HepG2 (cell line): ENCODE data around the gene RAB40C. TPM values are rescaled to one million over a fixed set of nuclear protein-coding genes. Genes with fewer than 3 reads are reported as not detected.

Experiments
- AHR ChIP-seq: IDR thresholded peaks from 2 replicates; pipeline ENCODE4 v1.6.1; 2018; ENCODE audit warnings: missing genetic modification reagents, missing compliant biosample characterization
- HMG20A ChIP-seq: IDR thresholded peaks from 2 replicates; pipeline ENCODE4 v1.6.1; 2016; ENCODE audit warnings: borderline replicate concordance
- JDP2 ChIP-seq: sonication (generic); formaldehyde crosslinking; IDR thresholded peaks from 2 replicates; pipeline ENCODE4 v1.8.1; 2022; ENCODE audit warnings: missing genetic modification reagents, borderline replicate concordance
- MAX ChIP-seq: IDR thresholded peaks from 2 replicates; pipeline ENCODE4 v1.6.1; 2012; ENCODE audit warnings: inconsistent platforms
- MEIS1 ChIP-seq: sonication (generic); formaldehyde crosslinking; IDR thresholded peaks from 2 replicates; pipeline ENCODE4 v1.9.0; 2021; ENCODE audit warnings: mild to moderate bottlenecking, missing genetic modification reagents, moderate library complexity, borderline replicate concordance
- NCOA1 ChIP-seq: sonication (generic); formaldehyde crosslinking; IDR thresholded peaks from 2 replicates; pipeline ENCODE4 v1.9.0; 2021; ENCODE audit warnings: missing genetic modification reagents
- NFKBIZ ChIP-seq: IDR thresholded peaks from 2 replicates; pipeline ENCODE4 v1.6.1; 2018; ENCODE audit warnings: missing genetic modification reagents, missing compliant biosample characterization
- SOX5 ChIP-seq: IDR thresholded peaks from 2 replicates; pipeline ENCODE4 v1.6.1; 2016; ENCODE audit warnings: borderline replicate concordance
- ZFP37 ChIP-seq: sonication (generic); formaldehyde crosslinking; IDR thresholded peaks from 2 replicates; pipeline ENCODE4 v1.4.0; 2020; ENCODE audit warnings: missing genetic modification reagents, borderline replicate concordance
- ZHX1 ChIP-seq: sonication (generic); formaldehyde crosslinking; IDR thresholded peaks from 2 replicates; pipeline ENCODE4 v1.8.1; 2022; ENCODE audit warnings: low read depth, mild to moderate bottlenecking, missing genetic modification reagents
- ZNF432 ChIP-seq: sonication (generic); formaldehyde crosslinking; IDR thresholded peaks from 2 replicates; pipeline ENCODE4 v1.5.0; 2020; ENCODE audit warnings: missing genetic modification reagents, mild to moderate bottlenecking, borderline replicate concordance
- polyA plus RNA-seq, 8 experiments: library from polyadenylated mRNA; depleted of rRNA in 3 of 8; stranded (reverse) in 7 of 8; unstranded in 1 of 8; fragments of >200 nt; fragmentation: Illumina TruSeq in 4 of 8; extraction: Trizol in 4 of 8; gene quantifications; 2 replicates each; pipeline versions ENCODE4 v1.2.1 to v1.2.3, GENCODE V29; 2011 to 2016; ENCODE audit warnings: low read depth in 4 of 8, missing spikeins in 1 of 8, mixed read lengths in 1 of 8; ENCODE audit not compliant: insufficient read depth in 1 of 8
- total RNA-seq, 5 experiments: library from RNA; depleted of rRNA; stranded (reverse); fragments of >200 nt; fragmentation: Illumina TruSeq; extraction: Trizol; gene quantifications; 2 replicates each; pipeline ENCODE4 v1.2.3, GENCODE V29; 2016; ENCODE audit warnings: low read depth in 1 of 5
- TF ChIP-seq, protein P1 (sequence below): sonication (generic); formaldehyde crosslinking; IDR thresholded peaks from 2 replicates; pipeline ENCODE4 v1.4.0; 2020; ENCODE audit warnings: missing genetic modification reagents, borderline replicate concordance
- TF ChIP-seq, protein P2 (sequence below), 2 experiments: fragments of 450-650 bp in 1 of 2; sonication (generic) in 1 of 2; formaldehyde crosslinking; IDR thresholded peaks; 2 replicates each; pipeline versions ENCODE4 v1.5.0 to v1.8.0; 2020 to 2022; ENCODE audit warnings: mild to moderate bottlenecking in 1 of 2, missing genetic modification reagents in 1 of 2
- TF ChIP-seq, protein P3 (sequence below): sonication (generic); formaldehyde crosslinking; IDR thresholded peaks from 2 replicates; pipeline ENCODE4 v1.5.1; 2020; ENCODE audit warnings: mild to moderate bottlenecking, missing genetic modification reagents, moderate library complexity
- TF ChIP-seq, protein P4 (sequence below): sonication (generic); formaldehyde crosslinking; IDR thresholded peaks from 2 replicates; pipeline ENCODE4 v1.4.0; 2020; ENCODE audit warnings: missing genetic modification reagents

The RAB40C gene
- total and polyA plus RNA-seq, 2 of the 13 experiments (the other 11 are each of a cell fraction or from before 2014, with no cell fraction given) = 7.7 to 11.5 TPM

GRCh38 chr16:642189-643049, 52.6 kb downstream of the RAB40C start (continued):
- TF ChIP-seq, protein P1, sequence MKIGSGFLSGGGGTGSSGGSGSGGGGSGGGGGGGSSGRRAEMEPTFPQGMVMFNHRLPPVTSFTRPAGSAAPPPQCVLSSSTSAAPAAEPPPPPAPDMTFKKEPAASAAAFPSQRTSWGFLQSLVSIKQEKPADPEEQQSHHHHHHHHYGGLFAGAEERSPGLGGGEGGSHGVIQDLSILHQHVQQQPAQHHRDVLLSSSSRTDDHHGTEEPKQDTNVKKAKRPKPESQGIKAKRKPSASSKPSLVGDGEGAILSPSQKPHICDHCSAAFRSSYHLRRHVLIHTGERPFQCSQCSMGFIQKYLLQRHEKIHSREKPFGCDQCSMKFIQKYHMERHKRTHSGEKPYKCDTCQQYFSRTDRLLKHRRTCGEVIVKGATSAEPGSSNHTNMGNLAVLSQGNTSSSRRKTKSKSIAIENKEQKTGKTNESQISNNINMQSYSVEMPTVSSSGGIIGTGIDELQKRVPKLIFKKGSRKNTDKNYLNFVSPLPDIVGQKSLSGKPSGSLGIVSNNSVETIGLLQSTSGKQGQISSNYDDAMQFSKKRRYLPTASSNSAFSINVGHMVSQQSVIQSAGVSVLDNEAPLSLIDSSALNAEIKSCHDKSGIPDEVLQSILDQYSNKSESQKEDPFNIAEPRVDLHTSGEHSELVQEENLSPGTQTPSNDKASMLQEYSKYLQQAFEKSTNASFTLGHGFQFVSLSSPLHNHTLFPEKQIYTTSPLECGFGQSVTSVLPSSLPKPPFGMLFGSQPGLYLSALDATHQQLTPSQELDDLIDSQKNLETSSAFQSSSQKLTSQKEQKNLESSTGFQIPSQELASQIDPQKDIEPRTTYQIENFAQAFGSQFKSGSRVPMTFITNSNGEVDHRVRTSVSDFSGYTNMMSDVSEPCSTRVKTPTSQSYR = peak; percentile 86; the same call in 1 of the 2 replicates
- TF ChIP-seq, protein P2, sequence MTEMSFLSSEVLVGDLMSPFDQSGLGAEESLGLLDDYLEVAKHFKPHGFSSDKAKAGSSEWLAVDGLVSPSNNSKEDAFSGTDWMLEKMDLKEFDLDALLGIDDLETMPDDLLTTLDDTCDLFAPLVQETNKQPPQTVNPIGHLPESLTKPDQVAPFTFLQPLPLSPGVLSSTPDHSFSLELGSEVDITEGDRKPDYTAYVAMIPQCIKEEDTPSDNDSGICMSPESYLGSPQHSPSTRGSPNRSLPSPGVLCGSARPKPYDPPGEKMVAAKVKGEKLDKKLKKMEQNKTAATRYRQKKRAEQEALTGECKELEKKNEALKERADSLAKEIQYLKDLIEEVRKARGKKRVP (CRISPR knock-in tag; IDR thresholded peaks at IDR 0.05) = no peak
- TF ChIP-seq, protein P3, sequence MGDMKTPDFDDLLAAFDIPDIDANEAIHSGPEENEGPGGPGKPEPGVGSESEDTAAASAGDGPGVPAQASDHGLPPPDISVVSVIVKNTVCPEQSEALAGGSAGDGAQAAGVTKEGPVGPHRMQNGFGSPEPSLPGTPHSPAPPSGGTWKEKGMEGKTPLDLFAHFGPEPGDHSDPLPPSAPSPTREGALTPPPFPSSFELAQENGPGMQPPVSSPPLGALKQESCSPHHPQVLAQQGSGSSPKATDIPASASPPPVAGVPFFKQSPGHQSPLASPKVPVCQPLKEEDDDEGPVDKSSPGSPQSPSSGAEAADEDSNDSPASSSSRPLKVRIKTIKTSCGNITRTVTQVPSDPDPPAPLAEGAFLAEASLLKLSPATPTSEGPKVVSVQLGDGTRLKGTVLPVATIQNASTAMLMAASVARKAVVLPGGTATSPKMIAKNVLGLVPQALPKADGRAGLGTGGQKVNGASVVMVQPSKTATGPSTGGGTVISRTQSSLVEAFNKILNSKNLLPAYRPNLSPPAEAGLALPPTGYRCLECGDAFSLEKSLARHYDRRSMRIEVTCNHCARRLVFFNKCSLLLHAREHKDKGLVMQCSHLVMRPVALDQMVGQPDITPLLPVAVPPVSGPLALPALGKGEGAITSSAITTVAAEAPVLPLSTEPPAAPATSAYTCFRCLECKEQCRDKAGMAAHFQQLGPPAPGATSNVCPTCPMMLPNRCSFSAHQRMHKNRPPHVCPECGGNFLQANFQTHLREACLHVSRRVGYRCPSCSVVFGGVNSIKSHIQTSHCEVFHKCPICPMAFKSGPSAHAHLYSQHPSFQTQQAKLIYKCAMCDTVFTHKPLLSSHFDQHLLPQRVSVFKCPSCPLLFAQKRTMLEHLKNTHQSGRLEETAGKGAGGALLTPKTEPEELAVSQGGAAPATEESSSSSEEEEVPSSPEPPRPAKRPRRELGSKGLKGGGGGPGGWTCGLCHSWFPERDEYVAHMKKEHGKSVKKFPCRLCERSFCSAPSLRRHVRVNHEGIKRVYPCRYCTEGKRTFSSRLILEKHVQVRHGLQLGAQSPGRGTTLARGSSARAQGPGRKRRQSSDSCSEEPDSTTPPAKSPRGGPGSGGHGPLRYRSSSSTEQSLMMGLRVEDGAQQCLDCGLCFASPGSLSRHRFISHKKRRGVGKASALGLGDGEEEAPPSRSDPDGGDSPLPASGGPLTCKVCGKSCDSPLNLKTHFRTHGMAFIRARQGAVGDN = peak; percentile 70
- no peak for TF ChIP-seq HMG20A (CRISPR knock-in tag)
- no peak for TF ChIP-seq AHR
- TF ChIP-seq MAX = peak; percentile 97
- no peak for TF ChIP-seq ZFP37 (CRISPR knock-in tag)
- no peak for TF ChIP-seq NFKBIZ (CRISPR knock-in tag)
- TF ChIP-seq, protein P4, sequence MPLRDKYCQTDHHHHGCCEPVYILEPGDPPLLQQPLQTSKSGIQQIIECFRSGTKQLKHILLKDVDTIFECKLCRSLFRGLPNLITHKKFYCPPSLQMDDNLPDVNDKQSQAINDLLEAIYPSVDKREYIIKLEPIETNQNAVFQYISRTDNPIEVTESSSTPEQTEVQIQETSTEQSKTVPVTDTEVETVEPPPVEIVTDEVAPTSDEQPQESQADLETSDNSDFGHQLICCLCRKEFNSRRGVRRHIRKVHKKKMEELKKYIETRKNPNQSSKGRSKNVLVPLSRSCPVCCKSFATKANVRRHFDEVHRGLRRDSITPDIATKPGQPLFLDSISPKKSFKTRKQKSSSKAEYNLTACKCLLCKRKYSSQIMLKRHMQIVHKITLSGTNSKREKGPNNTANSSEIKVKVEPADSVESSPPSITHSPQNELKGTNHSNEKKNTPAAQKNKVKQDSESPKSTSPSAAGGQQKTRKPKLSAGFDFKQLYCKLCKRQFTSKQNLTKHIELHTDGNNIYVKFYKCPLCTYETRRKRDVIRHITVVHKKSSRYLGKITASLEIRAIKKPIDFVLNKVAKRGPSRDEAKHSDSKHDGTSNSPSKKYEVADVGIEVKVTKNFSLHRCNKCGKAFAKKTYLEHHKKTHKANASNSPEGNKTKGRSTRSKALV (CRISPR knock-in tag) = peak; percentile 32; the same call in 1 of the 2 replicates
- TF ChIP-seq NCOA1 (CRISPR knock-in tag) = no peak
- TF ChIP-seq ZNF432 (CRISPR knock-in tag) = no peak
- no peak for TF ChIP-seq JDP2 (CRISPR knock-in tag)
- 0 out of 2 replicates have a peak, but pooled peaks have one; percentile 20 for TF ChIP-seq ZHX1 (CRISPR knock-in tag)
- TF ChIP-seq SOX5 (CRISPR knock-in tag) = peak; percentile 34; the same call in 1 of the 2 replicates
- TF ChIP-seq MEIS1 (CRISPR knock-in tag) = no peak
